Transverse colon (tissue), 4 donors: ENCODE measurements around the gene PRR29.

Experiments used
- EP300 ChIP-seq: sonication (generic); formaldehyde crosslinking; IDR thresholded peaks from one replicate; pipeline ENCODE4 v1.6.1; 2017; ENCODE audit warnings: antibody characterized with exemption, low read depth
- POLR2A ChIP-seq: fragments of 450-650 bp; IDR thresholded peaks from one replicate; pipeline ENCODE4 v1.6.1; 2016; ENCODE audit warnings: antibody characterized with exemption, mild to moderate bottlenecking, moderate library complexity
- POLR2AphosphoS5 ChIP-seq, 3 donors: sonication (generic); formaldehyde crosslinking; IDR thresholded peaks; one replicate each; pipeline ENCODE4 v1.6.1; 2016; ENCODE audit warnings: antibody characterized with exemption in 3 of 3
- TF ChIP-seq, protein P1 (sequence below), 5 experiments: fragments of 200-600 bp in 3 of 5; fragments of 450-650 bp in 2 of 5; sonication (generic) in 3 of 5; IDR thresholded peaks; 1 replicate in 2 of 5; 2 replicates in 3 of 5; pipeline ENCODE4 v1.5.1; 2016 to 2017; ENCODE audit warnings: antibody characterized with exemption in 5 of 5, inconsistent platforms in 3 of 5, mild to moderate bottlenecking in 2 of 5, moderate library complexity in 1 of 5

DNA sequence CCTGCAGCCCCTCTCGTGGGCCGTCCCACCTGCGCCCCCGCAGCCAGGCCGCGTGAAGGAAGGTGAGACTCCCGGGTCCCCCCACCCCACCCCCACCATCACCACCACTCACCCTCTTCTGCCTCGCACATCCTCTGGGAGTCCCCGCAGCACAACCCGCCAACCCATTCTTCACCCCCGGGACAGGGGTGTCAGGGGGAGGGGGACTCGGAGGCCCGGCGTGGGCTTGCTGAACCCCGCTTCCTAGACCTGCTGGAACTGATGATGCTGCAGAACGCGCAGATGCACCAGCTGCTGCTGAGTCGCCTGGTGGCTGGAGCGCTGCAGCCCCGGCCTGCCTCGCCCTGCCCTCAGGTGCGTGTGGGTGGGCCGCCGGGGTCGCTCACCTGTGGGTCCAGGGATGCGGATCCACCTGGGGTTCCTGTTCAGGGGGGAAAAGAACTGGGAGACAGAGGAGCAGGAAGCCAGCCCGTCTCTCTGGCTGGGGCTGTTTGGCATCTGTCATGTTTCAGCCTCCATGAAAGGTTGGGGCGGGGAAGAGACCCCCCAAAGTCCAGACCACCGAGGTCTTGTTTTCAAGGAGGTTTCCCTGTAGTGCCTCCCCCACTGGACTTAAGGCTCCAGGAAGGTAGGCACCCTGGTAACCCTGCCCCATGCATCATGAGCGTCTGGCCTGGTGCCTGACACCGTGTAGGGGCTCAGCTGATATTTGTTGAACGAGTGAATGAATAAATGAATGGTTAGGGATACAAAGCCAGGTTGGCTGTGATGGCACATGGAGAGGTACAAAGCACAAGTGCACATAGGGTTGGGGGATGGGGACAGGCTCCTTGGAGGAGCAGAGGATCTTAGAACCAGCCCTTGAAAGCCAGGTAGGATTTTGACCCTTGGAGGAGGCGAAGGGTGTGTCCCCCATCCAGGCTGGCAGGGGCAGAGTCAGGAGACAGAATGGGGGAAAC is 849 bp downstream of the PRR29 start:
- TF ChIP-seq, protein P1, sequence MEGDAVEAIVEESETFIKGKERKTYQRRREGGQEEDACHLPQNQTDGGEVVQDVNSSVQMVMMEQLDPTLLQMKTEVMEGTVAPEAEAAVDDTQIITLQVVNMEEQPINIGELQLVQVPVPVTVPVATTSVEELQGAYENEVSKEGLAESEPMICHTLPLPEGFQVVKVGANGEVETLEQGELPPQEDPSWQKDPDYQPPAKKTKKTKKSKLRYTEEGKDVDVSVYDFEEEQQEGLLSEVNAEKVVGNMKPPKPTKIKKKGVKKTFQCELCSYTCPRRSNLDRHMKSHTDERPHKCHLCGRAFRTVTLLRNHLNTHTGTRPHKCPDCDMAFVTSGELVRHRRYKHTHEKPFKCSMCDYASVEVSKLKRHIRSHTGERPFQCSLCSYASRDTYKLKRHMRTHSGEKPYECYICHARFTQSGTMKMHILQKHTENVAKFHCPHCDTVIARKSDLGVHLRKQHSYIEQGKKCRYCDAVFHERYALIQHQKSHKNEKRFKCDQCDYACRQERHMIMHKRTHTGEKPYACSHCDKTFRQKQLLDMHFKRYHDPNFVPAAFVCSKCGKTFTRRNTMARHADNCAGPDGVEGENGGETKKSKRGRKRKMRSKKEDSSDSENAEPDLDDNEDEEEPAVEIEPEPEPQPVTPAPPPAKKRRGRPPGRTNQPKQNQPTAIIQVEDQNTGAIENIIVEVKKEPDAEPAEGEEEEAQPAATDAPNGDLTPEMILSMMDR (IDR thresholded peaks at IDR 0.05), result no peak
- TF ChIP-seq EP300 (no peak), POLR2AphosphoS5 (IDR thresholded peaks at IDR 0.05) (no peak), POLR2A (no peak)
